Gastrocnemius medialis (tissue), 4 donors: ENCODE measurements around the gene RAB19. TPM values are rescaled to one million over a fixed set of nuclear protein-coding genes. Genes with fewer than 3 reads are reported as not detected.
A peak's percentile ranks its signal among the peaks of the same experiment; 100 is the strongest.

ENCODE experiments used
- ATAC-seq, 2 donors: fragments of 150-250 bp; one replicate each; pipeline ENCODE4 v1.9.1; 2016
- DNase-seq, 2 donors: peaks; one replicate each; pipeline ENCODE4 v3.0.0-alpha.2; 2019
- H3K27ac ChIP-seq, 4 donors: fragments of 200-600 bp; sonication (generic); 1 replicate in 1 of 4; 2 replicates in 3 of 4; pipeline ENCODE4 v1.5.1; 2016 to 2018; ENCODE audit warnings: mild to moderate bottlenecking in 2 of 4, moderate library complexity in 1 of 4
- H3K27me3 ChIP-seq, 3 donors: fragments of 200-600 bp; sonication (generic) in 2 of 3; 1 replicate in 1 of 3; 2 replicates in 2 of 3; pipeline versions ENCODE4 v1.5.1 to v1.6.0; 2016 to 2019; ENCODE audit warnings: mild to moderate bottlenecking in 1 of 3, moderate library complexity in 1 of 3
- H3K36me3 ChIP-seq, 2 donors: fragments of 200-600 bp; sonication (generic) in 1 of 2; one replicate each; pipeline ENCODE4 v1.5.1; 2017 to 2018
- H3K4me1 ChIP-seq, 2 donors: fragments of 200-600 bp; sonication (generic) in 1 of 2; one replicate each; pipeline ENCODE4 v1.5.1; 2016 to 2017; ENCODE audit warnings: mild to moderate bottlenecking in 2 of 2
- H3K4me3 ChIP-seq, 4 donors: fragments of 200-600 bp; sonication (generic) in 3 of 4; 1 replicate in 1 of 4; 2 replicates in 3 of 4; pipeline ENCODE4 v1.5.1; 2016 to 2019; ENCODE audit warnings: mild to moderate bottlenecking in 2 of 4
- H3K9me3 ChIP-seq, 3 donors: fragments of 200-600 bp; sonication (generic) in 2 of 3; 1 replicate in 1 of 3; 2 replicates in 2 of 3; pipeline ENCODE4 v1.5.1; 2016 to 2019
- CTCF ChIP-seq, 5 experiments: fragments of 450-650 bp in 3 of 5; fragments of 200-600 bp in 2 of 5; sonication (generic) in 2 of 5; IDR thresholded peaks in 4 of 5; conservative IDR thresholded peaks in 1 of 5; 1 replicate in 4 of 5; 2 replicates in 1 of 5; pipeline ENCODE4 v1.5.1; 2016 to 2019; ENCODE audit warnings: antibody characterized with exemption in 5 of 5, mild to moderate bottlenecking in 3 of 5, moderate library complexity in 3 of 5
- POLR2A ChIP-seq, 2 donors: fragments of 450-650 bp; IDR thresholded peaks; one replicate each; pipeline ENCODE4 v1.6.1; 2017; ENCODE audit warnings: antibody characterized with exemption in 2 of 2, mild to moderate bottlenecking in 2 of 2, moderate library complexity in 2 of 2
- in situ Hi-C, 4 donors: fragments of 200-750 bp; cut with MboI; loops; one replicate each; pipeline versions ENCODE4 v1.15.0 to v1.8.0; 2017; ENCODE audit warnings: low sequenced_read_pairs in 4 of 4
- intact Hi-C: fragments of 100-400 bp; cut with DNase I; formaldehyde crosslinking; loops from one replicate; pipeline ENCODE4 v1.15.1; 2023; ENCODE audit warnings: low total_unique reads
- total RNA-seq, 4 donors: library from RNA; depleted of rRNA; stranded (reverse); fragments of >200 nt; gene quantifications; one replicate each; pipeline versions ENCODE4 v1.1.0 to v1.2.3, GENCODE V29; 2016

RAB19 gene
- total RNA-seq, 4 donors from 2014 or later, result not detected

DNA sequence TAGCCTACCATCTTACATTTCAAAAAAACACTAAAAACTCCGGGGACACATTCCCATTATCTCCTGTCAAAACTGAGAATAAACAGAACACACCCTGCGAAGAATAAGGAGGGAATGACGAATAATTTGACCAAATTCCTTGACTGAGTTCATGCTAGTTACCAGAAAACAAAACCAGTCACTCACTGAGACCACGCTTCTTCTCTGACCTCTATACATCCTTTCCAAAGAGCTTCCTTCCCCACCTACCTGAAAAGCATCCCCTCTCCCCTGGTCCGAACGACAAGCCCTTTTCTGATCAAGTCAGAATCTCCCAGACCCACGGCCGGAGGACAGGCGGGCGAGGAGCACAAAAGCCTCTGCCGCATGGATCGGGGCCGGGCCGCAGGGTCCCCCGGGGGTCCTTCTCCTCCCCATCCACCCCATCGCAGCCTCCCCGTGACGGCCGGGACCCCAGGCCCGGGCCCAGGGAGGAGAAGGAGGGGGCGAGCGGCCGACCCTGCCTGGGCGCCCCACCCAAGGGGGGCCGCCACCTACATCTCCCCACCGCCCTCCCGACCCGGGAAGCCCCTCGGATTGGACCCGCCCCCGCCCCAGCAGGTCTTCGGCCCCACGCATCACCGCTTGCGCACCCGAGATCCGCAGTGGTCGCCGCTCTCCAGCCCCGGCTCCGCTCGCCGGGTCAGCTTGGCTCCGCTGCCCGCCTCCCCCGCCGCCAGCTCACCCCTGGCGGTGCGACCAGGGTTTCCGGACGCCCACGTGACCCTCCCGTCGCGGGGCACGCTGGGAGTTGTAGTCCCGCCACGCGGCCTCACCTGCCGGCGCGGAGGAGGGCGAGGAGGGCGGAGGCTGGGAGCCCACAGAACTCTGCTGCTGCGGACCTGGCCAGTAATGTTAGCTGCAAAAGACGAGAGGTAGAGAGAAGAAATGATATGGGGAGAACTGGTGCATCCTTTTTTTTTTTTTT, 5.8 kb upstream of the RAB19 start, which contains the start of gene SLC37A3:
Gene SLC37A3, minus strand, starts transcription at position 747 of the 967 bp plus-strand sequence. CDS start 16,004 bp downstream, outside the sequence.
- Histone ChIP-seq H3K9me3 (no peaks in the 10 kb centered on the region), H3K4me1 (no peaks in the 10 kb centered on the region), H3K36me3 (no peaks in the 10 kb centered on the region), H3K4me3 (peak within 1 kb of the TSS; percentile 78 to 96 (median 94)), H3K27ac (peak within 1 kb of the TSS; percentile 82 to 88 (median 86)), H3K27me3 (no peaks in the 10 kb centered on the region)
- peak; percentile 76 for DNase-seq
- in situ Hi-C loops (no loop called here), intact Hi-C loops (loop anchor here (1.0 to 5.0 kb wide), 2 partner anchors 82 to 221 kb away; partner anchors contain the start of gene KDM7A)
- TF ChIP-seq POLR2A (IDR thresholded peaks at IDR 0.05) (peak; percentile 61 to 77), CTCF (IDR thresholded peaks at IDR 0.05 in 4 of 5, conservative IDR thresholded peaks at IDR 0.05 in 1 of 5) (peak in 4 of 5 experiments; percentile 15 to 42 (median 23))
- peak; percentile 92 to 97 for ATAC-seq

- Histone ChIP-seq H3K27ac (no peak overlapping the region), H3K4me3 (peak overlapping the region; percentile 78 to 96 (median 94)), H3K36me3 (no peaks in the 10 kb centered on the region), H3K9me3 (no peaks in the 10 kb centered on the region), H3K4me1 (no peaks in the 10 kb centered on the region), H3K27me3 (peaks cover 2 to 7% (median 4%) of the 10 kb centered on the region in 3 donors)
- no peak for ATAC-seq
- TF ChIP-seq CTCF (IDR thresholded peaks at IDR 0.05 in 4 of 5, conservative IDR thresholded peaks at IDR 0.05 in 1 of 5), result no peak
- no peak for TF ChIP-seq POLR2A (IDR thresholded peaks at IDR 0.05)
- no peak for DNase-seq
- in situ Hi-C loops, result no loop called here
- intact Hi-C loops, result loop anchor here (1.0 to 5.0 kb wide), 2 partner anchors 81 to 222 kb away; partner anchors contain the start of gene KDM7A
These were observed 5.0 kb upstream of the RAB19 start for GRCh38 chr7:140398821-140399220.

- no peak overlapping the region for H3K4me3 ChIP-seq
- TF ChIP-seq CTCF (IDR thresholded peaks at IDR 0.05 in 4 of 5, conservative IDR thresholded peaks at IDR 0.05 in 1 of 5) (no peak), POLR2A (IDR thresholded peaks at IDR 0.05) (no peak)
- no peaks in the 10 kb centered on the region for H3K36me3 ChIP-seq
- no peaks in the 10 kb centered on the region for H3K9me3 ChIP-seq
- DNase-seq (no peak), ATAC-seq (no peak)
- H3K27ac ChIP-seq, result no peak overlapping the region
- in situ Hi-C loops (no loop called here), intact Hi-C loops (no loop called here)
- H3K27me3 ChIP-seq, result peaks cover 6 to 13% (median 7%) of the 10 kb centered on the region in 3 donors
- H3K4me1 ChIP-seq, result no peaks in the 10 kb centered on the region
These were observed 3.5 kb upstream of the RAB19 start for GRCh38 chr7:140400381-140400780.

GRCh38 chr7:140402178-140402835, 1.6 kb upstream of the RAB19 start:
- intact Hi-C loops, result no loop called here
- no peak for DNase-seq

More at GRCh38 chr7:140402178-140402835, 1.6 kb upstream of the RAB19 start:
- H3K9me3 ChIP-seq, result no peaks in the 10 kb centered on the region
- ATAC-seq, result no peak
- no peak overlapping the region for H3K27ac ChIP-seq
- H3K27me3 ChIP-seq, result peaks cover 6 to 13% (median 7%) of the 10 kb centered on the region in 3 donors
- in situ Hi-C loops, result no loop called here
- no peaks in the 10 kb centered on the region for H3K4me1 ChIP-seq
- no peak for TF ChIP-seq CTCF (IDR thresholded peaks at IDR 0.05 in 4 of 5, conservative IDR thresholded peaks at IDR 0.05 in 1 of 5)
- TF ChIP-seq POLR2A (IDR thresholded peaks at IDR 0.05), result no peak
- H3K4me3 ChIP-seq, result no peak overlapping the region
- H3K36me3 ChIP-seq, result no peaks in the 10 kb centered on the region
